ENCODE measurements around the gene CRAMP1.

The CRAMP1 gene

DNA sequence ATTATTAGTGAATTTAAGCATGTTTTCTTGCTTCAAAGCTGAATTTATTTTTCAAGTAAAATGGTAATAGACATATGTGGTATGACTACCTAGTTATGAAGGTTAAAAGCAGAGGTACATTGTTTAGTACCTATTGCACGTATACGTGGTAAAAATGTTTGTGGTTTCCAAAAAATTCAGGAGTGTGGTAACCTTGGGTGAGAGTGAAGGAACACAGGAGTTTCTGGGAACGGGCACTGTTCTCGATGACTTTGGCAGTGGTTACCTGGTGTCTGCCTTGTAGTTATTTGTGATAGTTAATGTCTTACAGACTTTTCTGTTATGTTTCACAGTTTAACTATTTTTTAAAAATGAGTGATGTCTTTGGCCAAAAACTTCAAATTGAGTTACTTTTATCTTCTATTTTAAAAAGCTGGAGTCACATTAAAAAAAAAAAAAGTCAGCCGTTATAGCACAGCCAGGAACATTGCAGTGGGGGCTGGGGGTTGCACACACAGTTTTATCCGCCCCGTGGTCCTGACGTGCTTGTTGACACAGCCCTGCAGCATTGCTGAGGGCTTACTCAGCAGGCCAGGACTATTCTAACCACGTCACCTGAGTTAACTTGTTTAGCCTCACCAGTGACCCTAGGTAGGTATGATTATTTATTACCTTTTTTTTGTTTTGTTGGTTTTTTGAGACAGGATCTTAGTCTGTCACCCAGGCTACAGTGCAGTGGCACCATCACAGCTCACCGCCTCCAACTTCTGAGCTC is 76.8 kb downstream of the CRAMP1 start:
- DNase-seq = no peak

DNA sequence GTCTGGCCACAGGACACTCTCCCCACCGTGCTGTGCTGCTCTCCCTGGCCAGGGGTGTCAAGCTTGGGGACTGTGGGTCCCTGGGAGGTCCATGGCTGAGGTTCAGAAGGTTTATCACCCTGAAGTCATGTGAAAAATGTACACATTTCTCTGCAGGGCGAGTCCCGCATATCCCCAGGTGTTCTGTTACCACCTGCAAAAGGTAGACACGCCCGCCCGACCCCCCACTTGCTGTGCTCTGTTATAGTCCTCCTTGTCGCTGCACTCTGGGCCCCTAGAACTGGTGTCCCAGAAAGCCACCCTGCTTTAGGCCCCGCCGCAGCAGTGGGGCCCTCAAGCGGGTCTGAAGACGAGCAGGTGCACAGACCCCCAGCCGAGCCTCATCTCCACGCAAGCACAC is 77.7 kb downstream of the CRAMP1 start:
- DNase-seq = no peak

DNA sequence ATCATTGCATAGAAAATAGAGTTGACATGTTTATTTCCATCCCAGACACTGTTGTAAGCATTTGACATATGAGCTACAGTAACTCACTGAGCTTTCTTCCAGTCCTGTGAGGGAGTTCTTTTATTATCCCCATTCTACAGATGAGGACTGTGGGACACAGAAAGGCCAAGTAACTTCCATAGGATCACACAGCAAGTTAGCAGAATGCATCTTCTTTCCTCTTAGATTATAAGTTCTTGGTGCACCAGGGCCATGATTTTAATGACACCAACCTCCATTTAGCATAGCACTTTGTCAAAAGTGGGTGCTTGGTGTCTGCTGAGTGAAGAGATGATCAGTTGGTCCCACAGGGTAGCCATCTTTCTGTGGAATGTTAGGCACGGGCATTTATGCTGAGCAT is 78.7 kb downstream of the CRAMP1 start:
- no peak for DNase-seq

DNA sequence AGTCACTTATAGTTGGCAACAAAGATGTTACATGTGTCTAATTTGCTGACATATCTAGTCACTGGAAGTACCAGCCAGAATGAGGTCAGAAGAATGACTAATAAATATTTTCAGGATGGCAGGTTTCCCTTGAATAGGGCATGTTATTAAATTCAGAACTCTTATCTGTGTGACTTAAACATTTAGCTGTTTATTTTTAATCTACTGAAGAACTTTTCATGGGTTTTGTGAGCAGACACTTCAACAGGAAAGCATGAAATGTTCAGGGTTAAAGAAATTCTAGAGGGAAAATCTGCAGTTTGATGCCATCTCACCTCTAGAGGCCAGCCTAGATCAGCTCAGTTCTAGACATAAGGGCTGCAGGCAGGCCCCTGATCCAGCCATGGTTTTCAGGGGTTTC is 79.1 kb downstream of the CRAMP1 start:
- DNase-seq = no peak

DNA sequence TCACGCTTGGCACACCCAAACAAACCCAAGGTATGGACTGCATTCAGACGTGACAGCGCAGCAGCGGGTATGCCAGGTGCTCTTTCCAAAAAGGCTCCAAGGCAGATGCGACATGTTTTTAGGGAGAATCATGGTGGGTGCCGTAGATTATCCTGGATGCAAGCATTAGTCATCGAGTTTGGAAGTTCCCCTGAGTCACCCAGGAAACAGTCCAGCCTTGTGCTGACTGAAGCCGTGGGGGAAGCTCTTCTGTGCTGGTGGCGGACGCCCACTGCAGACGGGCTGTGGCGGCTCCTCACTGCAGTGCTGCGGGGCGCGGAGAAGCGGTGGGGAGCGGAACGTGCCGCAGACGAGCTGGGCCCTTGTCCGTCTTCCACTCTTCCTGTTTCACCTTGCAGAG is 79.8 kb downstream of the CRAMP1 start:
- DNase-seq = peak; percentile 43 to 58

DNA sequence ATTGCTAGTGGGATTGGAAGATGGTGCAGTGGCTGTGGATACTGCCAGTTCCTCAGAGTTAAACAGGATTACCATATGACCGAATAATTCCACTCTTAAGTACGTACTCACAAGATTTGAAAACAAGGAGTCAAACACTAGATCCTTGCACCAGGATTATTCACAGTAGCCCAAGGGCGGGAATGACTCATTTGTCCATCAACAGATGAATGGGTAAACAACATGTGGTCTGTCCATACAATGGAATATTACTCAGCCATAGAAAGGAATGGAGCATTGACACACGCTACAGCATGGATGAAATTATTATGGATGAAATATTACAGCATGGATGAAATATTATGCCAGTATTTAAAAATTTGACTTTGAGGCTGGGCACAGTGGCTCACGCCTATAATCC is 84.7 kb downstream of the CRAMP1 start:
- no peak for DNase-seq

DNA sequence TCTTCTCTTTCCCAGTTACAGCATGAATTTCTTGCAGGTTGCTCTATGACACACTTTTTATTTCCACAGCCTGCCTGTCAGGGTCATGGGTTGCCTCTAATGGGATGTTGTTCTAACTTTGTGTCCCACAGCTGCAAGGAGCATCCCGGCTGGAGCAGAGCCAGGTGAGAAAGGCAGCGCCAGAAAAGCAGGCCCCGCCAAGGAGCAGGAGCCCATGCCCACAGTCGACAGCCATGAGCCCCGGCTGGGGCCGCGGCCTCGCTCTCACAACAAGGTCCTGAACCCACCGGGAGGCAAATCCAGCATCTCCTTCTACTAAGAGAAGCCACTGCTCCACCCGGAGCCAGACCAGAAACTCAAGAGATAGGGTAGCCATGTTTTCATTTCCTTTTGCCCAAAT is 86.5 kb downstream of the CRAMP1 start:
- DNase-seq = no peak

DNA sequence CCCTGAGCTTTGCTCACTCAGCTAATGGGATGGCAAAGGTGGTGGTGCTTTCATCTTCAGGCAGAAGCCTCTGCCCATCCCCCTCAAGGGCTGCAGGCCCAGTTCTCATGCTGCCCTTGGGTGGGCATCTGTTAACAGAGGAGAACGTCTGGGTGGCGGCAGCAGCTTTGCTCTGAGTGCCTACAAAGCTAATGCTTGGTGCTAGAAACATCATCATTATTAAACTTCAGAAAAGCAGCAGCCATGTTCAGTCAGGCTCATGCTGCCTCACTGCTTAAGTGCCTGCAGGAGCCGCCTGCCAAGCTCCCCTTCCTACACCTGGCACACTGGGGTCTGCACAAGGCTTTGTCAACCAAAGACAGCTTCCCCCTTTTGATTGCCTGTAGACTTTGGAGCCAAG is 88.1 kb downstream of the CRAMP1 start:
- DNase-seq = no peak

DNA sequence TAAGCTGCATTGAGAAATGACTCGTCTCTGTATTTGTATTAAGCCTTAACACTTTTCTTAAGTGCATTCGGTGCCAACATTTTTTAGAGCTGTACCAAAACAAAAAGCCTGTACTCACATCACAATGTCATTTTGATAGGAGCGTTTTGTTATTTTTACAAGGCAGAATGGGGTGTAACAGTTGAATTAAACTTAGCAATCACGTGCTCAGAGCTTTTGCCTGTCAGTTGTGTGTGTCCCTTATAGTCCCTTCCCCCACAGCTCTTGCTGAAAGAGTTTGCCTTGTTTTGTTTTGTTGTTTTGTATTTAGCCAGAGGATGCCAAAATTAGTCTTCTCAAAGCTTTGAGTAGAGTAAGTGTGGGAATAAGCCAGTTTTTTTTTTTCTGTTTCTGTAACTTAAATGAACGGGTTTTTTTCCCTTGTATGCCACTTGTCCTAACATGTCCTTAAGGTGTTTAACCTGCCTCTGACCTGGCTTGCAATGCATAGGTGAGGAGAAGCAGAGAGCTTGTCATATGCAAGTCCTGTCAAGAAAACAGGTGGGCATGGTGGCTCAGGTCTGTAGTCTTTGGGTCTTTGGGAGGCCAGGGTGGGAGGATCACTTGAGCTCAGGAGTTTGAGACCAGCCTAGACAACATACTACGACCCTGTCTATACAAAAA is 89.2 kb downstream of the CRAMP1 start:
- no peak for DNase-seq

DNA sequence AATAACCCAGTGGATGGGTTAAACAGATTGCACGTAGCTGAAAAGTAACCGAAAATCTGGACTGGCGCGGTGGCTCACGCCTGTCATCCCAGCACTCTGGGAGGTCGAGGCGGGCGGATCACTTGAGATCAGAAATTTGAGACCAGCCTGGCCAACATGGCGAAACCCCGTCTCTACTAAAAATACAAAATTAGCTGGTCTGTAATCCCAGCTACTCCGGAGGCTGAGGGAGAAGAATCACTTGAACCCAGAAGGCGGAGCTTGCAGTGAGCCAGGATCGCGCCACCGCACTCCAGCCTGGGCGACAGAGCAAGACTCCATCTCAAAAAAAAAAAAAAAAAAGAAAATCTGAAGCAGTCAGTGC is 93.1 kb downstream of the CRAMP1 start:
- peak in 1 of 2 donors; percentile 7 for DNase-seq

DNA sequence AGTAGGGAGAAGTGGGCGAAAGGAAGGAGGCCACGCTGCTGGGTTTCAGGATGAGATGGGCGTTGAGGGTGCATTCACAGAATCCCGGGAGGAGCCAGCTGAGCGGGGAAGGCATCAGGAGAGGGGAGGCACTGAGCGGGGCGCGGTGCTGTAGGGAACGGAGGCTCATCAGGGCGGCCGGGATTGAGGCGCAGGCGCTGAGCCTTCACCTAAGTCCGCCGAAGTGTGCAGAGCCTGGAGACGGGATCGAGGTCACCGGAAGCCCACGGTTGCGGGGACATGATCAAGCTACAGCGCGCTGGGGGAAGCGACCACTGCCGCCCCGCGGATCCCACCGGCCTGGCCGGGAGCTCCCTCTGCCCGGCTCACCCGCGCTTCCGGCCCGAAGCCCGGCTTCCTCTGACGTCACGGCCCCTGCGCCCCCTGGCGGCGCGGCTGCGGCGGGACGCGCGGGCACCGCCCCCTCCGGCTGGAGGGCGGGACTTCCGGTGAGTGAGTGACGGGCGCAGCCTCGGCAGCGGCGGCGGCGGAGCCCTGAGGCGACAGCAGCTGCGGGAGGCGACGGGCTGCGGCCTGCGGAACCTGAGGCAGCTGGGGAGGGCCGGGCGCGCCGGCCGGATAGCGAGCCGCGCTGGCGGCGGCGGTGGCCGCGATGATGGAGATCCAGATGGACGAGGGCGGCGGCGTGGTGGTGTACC is 93.7 kb downstream of the CRAMP1 start, which contains the start of gene MAPK8IP3:
MAPK8IP3 (plus strand) TSS at position 508 of the 698 bp plus-strand sequence; CDS start at position 653, 145 bp downstream.
- peak; percentile 79 to 95 for DNase-seq

DNA sequence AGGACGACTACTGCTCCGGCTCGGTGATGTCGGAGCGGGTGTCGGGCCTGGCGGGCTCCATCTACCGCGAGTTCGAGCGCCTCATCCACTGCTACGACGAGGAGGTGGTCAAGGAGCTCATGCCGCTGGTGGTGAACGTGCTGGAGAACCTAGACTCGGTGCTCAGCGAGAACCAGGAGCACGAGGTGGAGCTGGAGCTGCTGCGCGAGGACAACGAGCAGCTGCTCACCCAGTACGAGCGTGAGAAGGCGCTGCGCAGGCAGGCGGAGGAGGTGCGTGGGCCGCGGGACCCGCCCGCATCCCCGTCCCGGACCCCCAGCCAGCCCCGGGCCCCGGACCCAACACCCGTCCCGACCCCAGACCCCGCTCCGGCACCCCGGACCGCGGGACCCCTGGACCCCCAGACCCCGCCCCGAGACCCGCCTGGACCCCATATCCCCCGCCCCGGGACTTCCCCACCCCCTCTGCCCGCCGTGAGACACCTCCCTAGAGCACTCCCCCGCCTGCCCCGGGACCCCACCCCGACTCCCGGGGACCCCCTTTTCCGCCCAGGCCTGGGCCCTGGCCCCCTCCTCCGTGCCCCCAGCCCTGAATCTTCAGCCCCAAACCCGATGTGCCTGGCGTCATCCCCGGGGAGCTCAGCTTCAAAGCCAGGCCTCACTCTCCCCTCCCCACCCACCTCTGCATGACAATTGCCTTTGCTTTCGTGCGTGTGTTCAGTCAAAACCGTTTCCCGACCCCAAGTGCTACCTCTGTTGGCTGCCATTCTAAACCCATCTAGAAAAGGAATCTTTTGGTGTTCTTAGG is 94.4 kb downstream of the CRAMP1 start:
- peak in 1 of 2 donors; percentile 13 for DNase-seq

DNA sequence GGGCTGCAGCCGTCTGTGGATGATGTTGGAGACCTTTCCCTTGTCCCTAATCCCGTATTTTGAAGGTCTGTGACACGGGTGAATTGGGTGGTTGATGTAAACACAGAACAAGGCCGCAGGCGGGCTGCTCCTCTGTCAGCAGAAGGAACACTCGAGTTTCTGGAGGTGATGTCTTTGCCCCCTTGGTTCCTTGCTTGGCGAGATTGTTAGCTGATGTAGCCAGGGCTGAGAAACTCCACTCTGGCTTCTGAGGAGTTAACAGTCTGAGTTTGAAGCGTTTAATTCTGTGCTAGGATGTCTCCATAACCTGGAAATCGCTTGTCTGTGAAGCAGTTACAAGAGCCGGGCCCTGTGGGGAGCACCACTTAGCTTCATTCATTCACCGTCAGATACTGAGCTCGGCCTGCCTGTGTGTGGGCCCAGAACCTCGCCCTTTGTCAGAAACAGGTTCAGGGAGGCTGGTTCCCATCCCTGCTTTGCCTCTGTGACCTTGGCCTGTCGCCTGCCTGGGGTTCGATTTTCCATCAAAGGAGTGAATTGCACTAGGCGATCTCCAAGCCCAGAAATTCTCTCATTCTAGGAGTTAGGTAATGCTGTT is 95.1 kb downstream of the CRAMP1 start:
- peak in 1 of 2 donors; percentile 12 for DNase-seq

DNA sequence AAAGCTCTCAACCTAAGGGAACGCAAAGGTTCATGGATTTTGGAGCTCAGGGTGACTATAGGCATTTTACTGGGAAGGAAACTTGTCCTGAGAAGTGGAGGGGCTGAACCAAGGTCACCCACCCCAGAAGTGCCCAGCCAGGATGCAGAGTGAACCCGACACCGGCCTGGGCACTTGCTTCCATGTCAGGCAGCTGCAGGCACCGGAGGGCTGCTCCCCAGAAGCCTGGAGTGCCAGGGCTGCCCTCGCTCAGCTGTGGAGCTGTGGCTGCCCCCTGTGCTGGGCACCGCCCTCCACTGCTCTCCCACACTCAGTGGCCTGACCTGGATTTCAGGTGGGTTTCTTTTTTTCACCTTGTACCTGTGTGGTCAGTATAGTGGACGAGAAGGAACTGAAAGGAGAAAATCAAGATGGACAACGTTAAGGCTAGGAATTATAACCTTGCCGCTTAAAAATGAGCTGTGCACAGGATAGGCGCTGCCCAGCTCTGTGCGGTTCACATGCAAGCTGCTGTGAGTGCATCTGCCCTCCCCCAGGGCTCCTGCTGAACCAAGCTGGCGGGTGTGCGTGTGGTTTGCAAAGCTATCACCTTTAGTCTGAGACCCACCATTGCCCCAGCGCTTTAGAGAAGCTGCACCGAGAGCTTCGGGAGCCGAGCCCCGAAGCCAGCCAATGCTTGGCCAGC is 96.1 kb downstream of the CRAMP1 start:
- no peak for DNase-seq

DNA sequence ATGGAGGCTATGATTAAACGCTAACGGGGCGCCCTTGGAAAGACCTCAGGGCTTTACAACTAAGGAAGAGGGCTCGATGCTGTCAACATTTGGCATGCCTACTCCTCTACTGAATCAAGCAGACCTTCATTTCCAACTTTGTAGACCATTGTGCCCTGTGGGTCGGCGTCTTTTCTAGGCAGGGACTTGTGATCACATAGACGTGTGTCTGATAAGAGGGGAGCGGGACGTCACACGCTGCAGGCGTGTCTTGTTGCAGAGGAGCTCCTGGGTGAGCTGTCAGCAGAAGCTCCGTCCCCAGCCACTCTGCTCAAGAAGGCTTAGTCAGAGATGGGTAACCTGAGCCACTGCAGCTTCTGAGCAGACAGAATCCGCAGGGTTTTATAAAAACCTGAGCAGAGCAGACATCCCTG is 96.6 kb downstream of the CRAMP1 start:
- no peak for DNase-seq

DNA sequence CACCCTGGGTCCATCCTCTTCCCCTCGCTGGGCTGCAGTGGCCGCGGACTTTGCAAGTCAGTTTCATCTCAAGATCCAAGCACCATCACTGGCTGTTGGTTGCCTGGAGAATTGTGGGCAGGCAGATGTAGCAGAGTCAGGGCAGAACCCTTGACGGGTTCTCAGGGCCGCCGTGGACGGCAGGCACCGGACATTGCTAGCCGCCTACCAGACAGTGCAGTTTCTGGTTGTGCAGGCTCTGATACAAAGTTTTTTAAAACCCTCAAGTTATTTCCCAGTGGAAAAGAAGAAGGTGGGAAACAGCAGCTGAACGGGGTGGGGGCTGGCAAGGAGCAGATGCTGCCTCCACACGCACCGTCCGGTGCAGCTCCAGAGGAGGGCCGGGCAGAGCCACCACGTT is 97.2 kb downstream of the CRAMP1 start:
- DNase-seq = no peak

DNA sequence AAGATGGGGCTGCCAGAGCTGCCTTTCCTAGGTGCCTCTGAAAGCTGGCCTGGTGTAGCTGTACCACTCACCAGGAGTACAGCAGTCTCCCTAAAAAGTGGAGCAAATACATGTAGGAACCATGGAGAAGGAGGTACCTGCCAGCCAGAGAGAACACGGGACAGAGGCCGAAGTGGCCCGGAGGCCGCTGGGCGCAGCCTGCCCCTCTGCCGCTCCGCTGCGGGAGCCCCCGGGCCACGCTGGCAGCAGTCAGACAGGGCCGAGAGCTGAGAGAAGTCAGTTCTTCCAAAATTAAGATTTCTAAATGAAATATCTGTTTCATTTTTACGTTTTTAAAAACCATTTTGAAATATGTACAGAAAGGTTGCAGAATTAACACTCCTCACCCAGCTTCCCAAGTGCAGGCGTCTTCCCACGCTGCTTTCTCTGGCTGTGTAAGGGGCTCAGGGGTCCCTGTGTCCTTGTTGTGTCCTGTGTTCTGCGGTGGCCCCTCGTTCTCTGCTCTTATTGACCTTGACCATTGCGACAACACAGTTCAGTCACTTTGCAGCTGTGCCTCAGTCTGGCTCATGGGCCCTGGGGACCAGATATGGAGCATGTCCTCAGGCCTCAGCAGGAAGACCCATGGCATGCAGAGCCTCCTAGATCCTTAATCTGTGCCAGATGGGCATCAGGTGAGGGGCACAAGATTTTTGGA is 98.8 kb downstream of the CRAMP1 start:
- no peak for DNase-seq

DNA sequence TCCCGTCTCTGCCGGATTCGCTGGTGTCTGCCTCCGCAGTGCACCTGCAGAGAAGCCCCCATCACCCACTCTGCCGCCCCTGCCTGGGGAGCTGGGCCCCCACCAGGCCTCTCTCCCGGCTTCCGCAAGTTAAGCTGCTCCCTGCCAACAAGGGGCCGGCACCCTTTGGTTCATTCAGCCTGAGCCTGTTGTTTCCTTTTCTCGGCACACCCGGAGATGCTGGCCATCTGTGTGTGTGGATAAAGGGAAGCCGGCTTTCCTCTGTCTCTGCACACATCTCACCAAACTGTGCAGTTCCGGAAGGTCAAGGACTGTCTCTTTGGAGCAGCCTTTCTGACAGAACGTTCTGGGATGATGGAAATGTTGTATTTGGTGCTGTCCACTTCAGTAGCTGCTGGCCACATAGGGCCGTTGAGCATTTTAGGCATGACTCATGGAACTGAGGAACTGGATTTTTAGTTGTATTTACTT is 100.7 kb downstream of the CRAMP1 start:
- DNase-seq = no peak

DNA sequence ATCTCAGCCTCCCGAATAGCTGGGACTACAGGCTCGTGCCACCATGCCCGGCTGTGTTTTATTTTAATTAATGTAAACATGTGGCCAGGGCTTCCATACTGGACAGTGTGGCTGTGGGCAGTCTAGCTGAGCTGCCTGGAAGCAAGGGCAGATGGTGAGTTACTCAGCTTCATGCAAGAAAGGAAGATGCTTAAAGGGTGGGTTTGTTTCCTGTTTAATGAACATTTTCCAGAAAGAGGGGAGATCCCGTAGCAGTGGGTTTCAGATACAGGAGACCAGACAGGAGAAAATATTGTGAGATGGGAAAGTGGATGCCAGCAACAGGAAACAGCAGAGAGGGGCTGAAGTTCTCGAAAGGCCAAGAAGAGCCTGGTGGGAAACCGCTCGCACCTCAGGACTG is 101.2 kb downstream of the CRAMP1 start:
- no peak for DNase-seq

DNA sequence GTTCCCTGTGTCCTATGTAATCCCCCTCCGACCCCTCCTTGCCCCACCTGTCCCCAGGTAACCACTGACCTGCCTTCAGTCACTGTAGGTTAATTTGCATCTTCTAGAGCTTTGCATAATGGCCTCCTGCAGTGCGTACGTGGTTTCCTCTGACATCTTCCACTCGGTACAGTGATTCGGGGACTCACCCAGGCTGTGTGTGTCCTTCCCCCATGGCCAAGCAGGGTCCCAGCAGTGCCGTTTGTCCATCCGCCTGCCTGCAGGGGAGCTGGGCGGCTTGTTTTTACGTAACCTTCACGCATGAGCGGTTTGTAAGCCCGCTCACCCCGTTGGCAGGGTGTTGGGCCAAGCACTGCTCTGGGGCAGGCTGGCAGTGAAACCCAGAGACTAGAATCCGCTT is 101.8 kb downstream of the CRAMP1 start:
- no peak for DNase-seq

DNA sequence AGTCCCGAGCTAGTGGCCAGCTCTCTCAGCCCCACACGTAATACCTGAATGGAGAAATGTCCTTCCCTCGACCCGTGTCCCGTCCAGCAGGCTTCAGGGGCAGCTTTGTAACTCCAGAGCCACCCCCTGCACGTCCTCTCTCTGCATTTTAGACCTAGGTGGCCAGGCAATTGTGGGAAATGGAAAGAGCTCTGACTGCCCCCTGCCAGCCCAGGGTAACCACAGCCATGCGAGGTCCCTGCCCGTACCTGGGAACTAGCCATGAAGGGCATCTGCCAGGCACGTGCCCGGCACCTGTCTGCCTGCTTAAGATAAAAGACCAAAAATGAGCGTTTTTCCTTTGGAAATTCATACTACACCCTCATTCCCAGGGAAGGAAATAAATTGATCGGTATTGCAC is 103.1 kb downstream of the CRAMP1 start:
- no peak for DNase-seq
